ENCODE results near the gene CHPT1. TPM values are rescaled to one million over a fixed set of nuclear protein-coding genes. Genes with fewer than 3 reads are reported as not detected.

Gene CHPT1
- total and polyA plus RNA-seq, 2 donors (not counting 3 experiments of a cell fraction or from before 2014, with no cell fraction given): 12.1 to 19.3 TPM

DNA sequence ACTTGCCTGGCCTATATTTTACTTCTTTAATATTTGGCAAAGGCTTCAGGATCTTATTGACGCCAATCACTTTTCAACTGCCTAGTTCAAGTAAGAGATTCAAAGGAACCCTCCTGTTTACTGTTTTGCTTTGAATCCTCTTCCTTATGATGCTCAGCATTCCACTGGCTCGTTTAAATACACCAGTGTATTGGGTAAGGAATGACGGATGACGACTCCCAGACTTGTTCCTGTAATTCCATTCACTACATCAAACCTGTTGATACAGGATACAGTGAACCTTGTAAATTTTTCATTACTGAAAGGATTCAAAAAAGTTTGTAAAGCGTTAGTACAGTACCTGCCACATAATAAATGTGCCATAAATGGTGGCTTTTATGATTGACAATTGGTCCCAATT is 43.5 kb downstream of the CHPT1 start:
- CTCF ChIA-PET: no interaction called here
- H3K9me1 ChIP-seq (replicated peaks; ENCODE audit: control insufficient read depth, extremely low read depth, insufficient read depth, low read length): no peaks in the 10 kb centered on the region
- intact Hi-C loops (cut with micrococcal nuclease) (no loop called here), dilution Hi-C loops (cut with MboI; ENCODE audit: extremely low pct_ligation_motif_present, low sequenced_read_pairs) (no loop called here)
- no peak overlapping the region for H3K9ac ChIP-seq (replicated peaks; ENCODE audit: extremely low read depth, insufficient read depth, low read length)
- POLR2A ChIA-PET: no interaction called here
- no peak overlapping the region for H3K4me3 ChIP-seq (replicated peaks in 1 of 3; ENCODE audit: insufficient read depth in 1 of 3, low read depth in 1 of 3, low read length in 3 of 3)
- no peak overlapping the region for H2AFZ ChIP-seq (ENCODE audit: low read depth, low read length)
- no peaks in the 10 kb centered on the region for H3K4me1 ChIP-seq (ENCODE audit: control insufficient read depth, extremely low read depth, insufficient read depth, low read length)
- TF ChIP-seq, protein P1, sequence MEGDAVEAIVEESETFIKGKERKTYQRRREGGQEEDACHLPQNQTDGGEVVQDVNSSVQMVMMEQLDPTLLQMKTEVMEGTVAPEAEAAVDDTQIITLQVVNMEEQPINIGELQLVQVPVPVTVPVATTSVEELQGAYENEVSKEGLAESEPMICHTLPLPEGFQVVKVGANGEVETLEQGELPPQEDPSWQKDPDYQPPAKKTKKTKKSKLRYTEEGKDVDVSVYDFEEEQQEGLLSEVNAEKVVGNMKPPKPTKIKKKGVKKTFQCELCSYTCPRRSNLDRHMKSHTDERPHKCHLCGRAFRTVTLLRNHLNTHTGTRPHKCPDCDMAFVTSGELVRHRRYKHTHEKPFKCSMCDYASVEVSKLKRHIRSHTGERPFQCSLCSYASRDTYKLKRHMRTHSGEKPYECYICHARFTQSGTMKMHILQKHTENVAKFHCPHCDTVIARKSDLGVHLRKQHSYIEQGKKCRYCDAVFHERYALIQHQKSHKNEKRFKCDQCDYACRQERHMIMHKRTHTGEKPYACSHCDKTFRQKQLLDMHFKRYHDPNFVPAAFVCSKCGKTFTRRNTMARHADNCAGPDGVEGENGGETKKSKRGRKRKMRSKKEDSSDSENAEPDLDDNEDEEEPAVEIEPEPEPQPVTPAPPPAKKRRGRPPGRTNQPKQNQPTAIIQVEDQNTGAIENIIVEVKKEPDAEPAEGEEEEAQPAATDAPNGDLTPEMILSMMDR (IDR thresholded peaks at IDR 0.05; ENCODE audit: extremely low read depth in 1 of 2, insufficient read depth in 1 of 2, low read depth in 1 of 2, low read length in 2 of 2): no peak
- TF ChIP-seq, protein P2, sequence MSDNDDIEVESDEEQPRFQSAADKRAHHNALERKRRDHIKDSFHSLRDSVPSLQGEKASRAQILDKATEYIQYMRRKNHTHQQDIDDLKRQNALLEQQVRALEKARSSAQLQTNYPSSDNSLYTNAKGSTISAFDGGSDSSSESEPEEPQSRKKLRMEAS (IDR thresholded peaks at IDR 0.05; ENCODE audit: insufficient read depth, insufficient read length): no peak
- TF ChIP-seq POLR2A (IDR thresholded peaks at IDR 0.05; ENCODE audit: low read depth, low read length): no peak
- TF ChIP-seq MYC (IDR thresholded peaks at IDR 0.05; ENCODE audit: low read depth, low read length): no peak
- TF ChIP-seq JUN (IDR thresholded peaks at IDR 0.05; ENCODE audit: borderline replicate concordance, insufficient read depth, insufficient read length, low read depth): no peak
- no peak for TF ChIP-seq GATA2 (IDR thresholded peaks at IDR 0.05; ENCODE audit: insufficient read depth, insufficient read length, low read depth, low read length)
- no peak for TF ChIP-seq EZH2 (IDR thresholded peaks at IDR 0.05; ENCODE audit: borderline replicate concordance, low read depth, low read length, severe bottlenecking)
- TF ChIP-seq POLR2AphosphoS5 (IDR thresholded peaks at IDR 0.05; ENCODE audit: insufficient read depth, low read depth, low read length): no peak
- no peak for TF ChIP-seq FOS (IDR thresholded peaks at IDR 0.05; ENCODE audit: borderline replicate concordance, insufficient read depth, low read length)
- FAIRE-seq (no peak), DNase-seq (ENCODE audit: low read depth, low spot score) (no peak)
- no peak overlapping the region for H3K27ac ChIP-seq (ENCODE audit: insufficient read depth, low read depth, low read length)
- H3K4me2 ChIP-seq (ENCODE audit: insufficient read depth, low read length): no peak overlapping the region
- no peaks in the 10 kb centered on the region for H4K20me1 ChIP-seq (replicated peaks; ENCODE audit: control insufficient read depth, extremely low read depth, insufficient read depth, low read length)
- no peaks in the 10 kb centered on the region for H3K9me3 ChIP-seq (replicated peaks; ENCODE audit: control insufficient read depth, insufficient read depth, low read length)
- peaks cover 0 to 8% of the 10 kb centered on the region in 2 experiments for H3K36me3 ChIP-seq (ENCODE audit: control insufficient read depth in 2 of 2, extremely low read depth in 1 of 2, insufficient read depth in 2 of 2, low read length in 2 of 2)
- no peaks in the 10 kb centered on the region for H3K27me3 ChIP-seq (ENCODE audit: control insufficient read depth in 2 of 2, insufficient read depth in 2 of 2, low read length in 2 of 2)
- BruUV-seq (replicated peaks): no TSS peak
- H3K79me2 ChIP-seq (ENCODE audit: control insufficient read depth, insufficient read depth, low read length): no peaks in the 10 kb centered on the region

Data from endothelial cell of umbilical vein (primary cell).